Aortic smooth muscle cell (primary cell): Measurements from ENCODE around the gene UBN1. TPM values are rescaled to one million over a fixed set of nuclear protein-coding genes. Genes with fewer than 3 reads are reported as not detected.

ENCODE experiments used
- total RNA-seq: library from RNA; depleted of rRNA; stranded (reverse); fragments of >200 nt; gene quantifications from 2 replicates; pipeline ENCODE4 v1.2.3, GENCODE V29; 2014

Gene UBN1
- total RNA-seq: 19.0 and 23.9 TPM in 2 replicates

GRCh38 chr16:4846901-4847773 is at the start of gene UBN1, which contains the start of gene GLYR1:
Gene UBN1 (plus strand): TSS chr16:4847481. CDS start chr16:4852918, 5,437 bp downstream.
Gene GLYR1 (minus strand): TSS chr16:4847288. CDS start chr16:4847265, 23 bp downstream.

DNA sequence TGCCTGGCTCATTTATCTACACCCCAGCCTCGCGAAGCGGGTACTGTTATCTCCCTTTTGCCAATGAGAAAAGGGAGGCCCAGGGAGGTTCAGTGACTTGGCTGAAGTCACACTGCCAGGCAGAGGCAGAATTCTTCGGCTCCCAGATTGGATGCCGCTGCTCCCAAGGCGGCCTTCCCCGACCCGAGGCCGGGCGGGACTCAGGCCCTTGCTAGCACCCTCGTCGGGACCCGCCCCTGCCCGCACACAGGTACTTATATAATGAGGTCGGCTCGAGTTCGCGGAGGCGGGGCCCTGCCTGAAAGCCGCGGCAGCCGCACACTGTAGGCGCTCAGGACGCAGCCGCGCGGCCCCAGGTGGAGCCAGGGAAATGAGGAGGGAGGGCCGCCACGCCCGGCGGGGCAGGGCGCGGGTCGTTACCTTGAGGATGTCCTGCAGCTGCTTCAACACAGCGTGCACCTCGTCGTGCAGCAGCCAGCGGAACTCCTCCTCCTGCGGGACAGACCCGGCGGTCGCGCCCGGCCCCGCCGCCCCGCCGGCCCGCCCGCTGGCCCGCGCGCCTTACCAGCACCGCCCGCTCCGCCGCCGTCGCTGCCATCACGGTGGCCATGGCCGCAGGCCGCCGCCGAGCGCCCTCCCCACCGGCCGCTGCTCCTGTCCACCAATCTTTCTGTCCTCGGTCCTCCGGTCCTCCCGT is 45.2 kb upstream of the UBN1 start, which contains the start of gene ROGDI:
ROGDI (minus strand) TSS at position 672 of the 697 bp plus-strand sequence; CDS start at position 610, 62 bp downstream.

Other genes starting within 250 kb of the UBN1 start
- gene UBALD1, start 232.6 kb upstream of the UBN1 start, total RNA-seq: 3.2 TPM in 2 replicates
- gene MGRN1, start 222.7 kb upstream of the UBN1 start, total RNA-seq: 22.2 and 23.0 TPM in 2 replicates
- gene NUDT16L1, start 153.9 kb upstream of the UBN1 start, total RNA-seq: 18.9 and 24.7 TPM in 2 replicates
- gene ANKS3, start 113.2 kb upstream of the UBN1 start, total RNA-seq: 19.4 and 21.8 TPM in 2 replicates
- 1.1 and 1.3 TPM in 2 replicates for gene DNAAF8, start 112.9 kb upstream of the UBN1 start, total RNA-seq
- gene ZNF500, start 80.3 kb upstream of the UBN1 start, total RNA-seq: 4.9 TPM in 2 replicates
- not detected in 2 replicates for gene SEPTIN12, start 59.1 kb upstream of the UBN1 start, total RNA-seq
- gene SMIM22, start 52.1 kb upstream of the UBN1 start, total RNA-seq: not detected in 2 replicates
- 9.5 and 9.9 TPM in 2 replicates for gene ROGDI, start 44.8 kb upstream of the UBN1 start, total RNA-seq
- gene GLYR1, start 193 bp upstream of the UBN1 start, total RNA-seq: 43.9 and 52.4 TPM in 2 replicates
- gene PPL, start 89.7 kb downstream of the UBN1 start, total RNA-seq: 12.2 and 15.2 TPM in 2 replicates
- gene SEC14L5, start 110.8 kb downstream of the UBN1 start, total RNA-seq: 0.13 and 0.19 TPM in 2 replicates
- 18.2 and 19.8 TPM in 2 replicates for gene NAGPA, start 186.5 kb downstream of the UBN1 start, total RNA-seq
- gene C16orf89, start 218.5 kb downstream of the UBN1 start, total RNA-seq: 0.92 and 1.4 TPM in 2 replicates
- 26.8 and 36.9 TPM in 2 replicates for gene ALG1, start 224.4 kb downstream of the UBN1 start, total RNA-seq